8988T (cell line): Measurements from ENCODE around the gene MEN1.

Source experiments
- DNase-seq: peaks from one replicate; pipeline ENCODE4 v3.0.0; 2011

Gene MEN1

DNA sequence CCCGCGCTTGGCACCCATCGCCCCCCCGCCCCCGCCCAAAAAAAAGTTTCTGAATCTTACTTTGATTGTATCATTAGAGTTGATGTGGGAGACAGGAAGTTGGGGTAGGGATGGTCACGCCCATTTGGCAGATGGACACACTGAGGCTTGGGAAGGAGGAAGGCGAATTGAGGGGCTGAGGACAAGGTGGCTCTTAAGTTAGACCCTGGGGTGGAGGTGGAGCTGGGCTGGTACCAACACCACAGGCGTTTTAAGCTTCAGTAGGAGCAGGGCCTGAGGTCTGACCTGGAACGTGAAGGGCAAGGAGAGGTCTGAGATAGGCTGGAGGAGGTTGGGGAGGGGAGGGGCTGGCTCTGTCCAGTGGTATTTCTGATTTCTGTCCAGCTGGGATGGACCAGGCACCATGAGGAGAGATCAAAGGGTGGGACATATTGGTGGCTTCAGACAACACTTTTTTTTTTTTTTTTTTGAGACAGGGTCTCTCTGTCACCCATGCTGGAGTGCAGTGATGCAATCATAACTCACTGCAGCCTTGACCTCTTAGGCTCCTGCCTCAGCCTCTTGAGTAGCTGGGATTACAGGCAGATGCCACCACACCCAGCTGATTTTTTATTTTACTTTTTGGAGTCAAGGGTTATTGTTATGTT lies 34.9 kb upstream of the MEN1 start:
- DNase-seq, result no peak

DNA sequence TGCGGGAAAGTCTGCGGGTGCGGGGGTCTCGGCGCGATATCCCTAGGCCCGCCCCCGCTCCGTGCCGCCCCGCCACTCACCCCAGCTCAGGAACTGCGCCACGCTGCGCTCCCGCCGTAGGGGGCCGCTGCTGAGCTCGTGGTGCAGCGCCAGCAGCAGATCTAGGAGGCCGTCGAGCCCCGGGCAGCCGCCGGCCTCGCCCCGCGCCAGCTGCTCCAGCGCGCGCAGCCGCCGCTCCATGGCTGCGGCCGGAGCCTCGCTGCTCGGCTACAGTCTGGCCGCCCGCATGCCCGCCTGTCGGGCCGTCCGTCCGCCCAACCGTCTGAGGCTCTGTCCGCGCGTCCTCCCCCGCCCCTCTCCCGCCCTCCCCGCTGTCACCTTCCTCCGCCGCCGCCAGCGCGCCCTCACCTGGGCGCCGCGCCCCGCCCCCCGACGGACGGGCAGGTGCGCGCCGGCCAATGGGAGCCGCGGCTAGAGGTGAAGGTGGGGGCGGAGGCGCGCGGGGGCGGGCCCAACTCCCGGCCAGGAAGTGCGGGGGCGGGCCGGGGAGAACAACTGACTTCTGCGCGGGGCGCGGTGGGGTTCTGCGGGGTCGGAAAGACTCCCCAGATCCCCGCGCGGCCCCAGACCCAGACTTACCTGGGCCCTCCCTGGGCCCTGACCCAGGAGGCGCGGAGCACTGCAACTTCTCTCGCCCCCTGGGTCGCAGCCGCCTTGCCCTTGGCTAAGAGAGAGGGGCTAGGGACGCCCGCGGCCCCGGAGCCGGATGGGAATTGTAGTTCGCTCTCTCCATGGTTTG lies 34.2 kb upstream of the MEN1 start, which contains the start of gene CDC42BPG:
CDC42BPG (minus strand) TSS at position 324 of the 799 bp plus-strand sequence; CDS start at position 240, 84 bp downstream.
- peak; percentile 98 for DNase-seq

DNA sequence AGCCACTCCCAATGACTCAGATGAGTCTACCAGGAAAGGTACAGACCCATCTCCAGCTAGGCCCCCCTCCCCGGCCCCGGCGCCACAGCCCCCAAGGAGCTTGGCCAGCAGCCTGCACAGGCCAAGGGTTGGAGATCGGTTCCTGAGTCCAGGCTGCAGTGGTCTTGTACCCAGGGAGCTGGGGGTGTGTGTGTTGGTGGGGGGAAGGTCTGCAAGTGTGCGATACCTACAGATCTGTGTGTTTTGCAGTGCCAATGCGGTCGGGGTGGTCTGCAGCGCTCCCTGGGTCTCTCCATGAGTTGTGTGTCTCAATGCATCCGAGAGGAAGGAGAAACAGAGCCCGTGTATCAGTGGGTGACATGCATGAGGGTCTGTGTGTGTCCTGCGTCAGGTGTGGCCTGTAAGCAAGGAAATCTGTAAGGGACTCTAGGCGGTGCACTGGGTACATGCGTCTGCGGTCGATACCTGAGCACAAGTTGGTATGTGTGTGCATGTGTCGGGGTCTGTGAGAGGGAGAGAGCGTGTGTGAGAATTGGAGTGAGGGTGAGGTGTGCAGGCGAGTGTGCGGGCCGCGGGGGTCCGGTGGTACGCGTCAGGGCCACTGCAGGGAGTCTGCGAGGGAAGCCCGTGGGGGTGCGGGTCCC lies 33.5 kb upstream of the MEN1 start:
- DNase-seq, result no peak

DNA sequence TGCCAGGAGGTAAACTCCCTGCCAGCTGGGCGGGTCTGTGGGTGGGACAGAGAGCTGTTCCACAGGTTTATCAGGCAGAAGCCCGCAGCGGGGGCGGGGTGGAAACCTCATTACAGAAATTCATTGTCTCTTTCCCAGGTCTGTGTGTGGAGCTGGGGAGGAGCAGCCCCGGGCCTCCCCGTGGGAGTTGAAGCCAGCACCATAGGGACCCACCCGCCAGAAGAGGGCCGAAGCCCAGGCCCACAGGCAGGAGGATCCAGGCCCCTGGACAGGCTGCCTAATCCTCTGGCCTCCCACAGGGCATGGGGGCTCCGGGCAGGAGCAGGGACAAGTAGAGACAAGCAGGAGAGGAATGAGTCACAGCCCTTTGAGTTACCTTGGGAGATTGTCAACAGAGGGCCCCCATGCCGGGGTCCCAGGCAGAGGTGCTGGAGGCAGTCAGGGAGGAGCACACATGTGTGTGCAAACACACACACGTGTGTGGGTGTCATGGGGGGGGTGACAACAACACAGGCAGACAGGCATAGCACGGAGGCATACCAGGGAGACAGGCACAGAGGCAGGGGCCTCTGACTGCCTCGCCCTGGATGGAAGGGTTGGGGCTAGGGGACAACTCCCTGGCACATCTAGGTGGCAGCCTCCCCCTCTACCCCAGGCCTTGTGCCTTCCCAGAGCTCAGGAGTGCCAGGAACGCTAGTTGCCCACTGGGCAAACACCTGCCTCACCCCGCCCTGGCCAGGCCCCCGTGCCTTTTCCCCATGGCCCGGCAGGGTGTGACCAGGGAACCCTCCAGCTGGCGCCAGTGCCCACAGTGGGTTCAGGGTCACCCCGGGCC lies 32.7 kb upstream of the MEN1 start:
- DNase-seq, result peak; percentile 98

DNA sequence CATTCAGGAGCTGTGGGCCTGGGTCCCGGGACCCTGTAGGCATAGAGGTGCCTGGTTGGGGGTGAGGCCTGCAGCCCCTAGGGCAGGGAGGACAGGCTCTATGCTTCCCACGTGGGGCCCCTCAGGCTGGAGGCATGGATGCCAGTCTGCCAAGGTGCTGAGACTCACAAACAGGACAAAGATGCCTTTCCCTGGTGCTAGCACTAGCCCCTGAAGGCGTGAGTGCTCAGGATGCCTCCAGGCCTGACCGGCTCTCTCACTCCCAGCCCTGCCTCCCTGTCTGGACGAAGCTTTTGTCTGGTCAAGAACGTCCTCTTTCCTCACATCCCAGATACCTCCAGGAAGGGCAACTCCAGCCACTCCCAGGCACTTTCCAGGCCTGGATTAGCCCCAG lies 32.0 kb upstream of the MEN1 start:
- no peak for DNase-seq

DNA sequence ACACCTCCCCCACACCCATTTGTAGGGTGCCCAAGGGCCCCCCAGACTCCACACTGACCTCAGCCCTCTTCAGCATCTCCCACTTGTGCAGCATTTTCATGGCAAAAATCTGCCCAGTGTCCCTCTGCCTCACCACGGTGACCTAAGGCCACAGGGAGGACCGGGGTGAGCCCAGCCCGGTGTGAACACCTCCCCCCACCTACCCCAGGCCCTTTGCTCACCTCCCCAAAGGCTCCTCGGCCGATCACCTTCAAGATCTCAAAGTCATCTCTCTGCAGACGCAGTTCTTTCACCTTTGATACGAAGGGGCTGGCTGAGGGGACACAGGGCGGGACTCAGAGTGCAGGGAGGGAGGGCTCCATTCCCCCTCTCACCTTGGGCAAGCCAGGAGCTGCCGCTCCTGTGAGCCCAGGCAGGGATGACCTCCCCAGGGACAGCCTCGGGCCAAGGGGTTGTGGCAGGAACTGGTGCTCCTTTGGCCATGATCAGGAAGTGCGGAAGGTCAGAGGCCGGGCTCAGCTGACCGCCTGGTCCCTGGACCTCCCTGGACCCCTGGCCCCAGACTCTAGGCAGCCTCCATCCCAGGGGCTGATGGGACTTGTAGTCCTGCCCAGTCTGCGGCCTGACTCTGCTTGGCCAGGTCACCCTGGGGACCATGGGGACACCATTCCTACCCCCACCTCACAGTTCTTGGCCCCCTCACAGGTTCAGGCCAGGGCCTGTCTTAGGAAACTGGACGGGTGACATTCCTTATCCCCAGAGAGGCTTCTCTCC lies 31.4 kb upstream of the MEN1 start:
- no peak for DNase-seq

DNA sequence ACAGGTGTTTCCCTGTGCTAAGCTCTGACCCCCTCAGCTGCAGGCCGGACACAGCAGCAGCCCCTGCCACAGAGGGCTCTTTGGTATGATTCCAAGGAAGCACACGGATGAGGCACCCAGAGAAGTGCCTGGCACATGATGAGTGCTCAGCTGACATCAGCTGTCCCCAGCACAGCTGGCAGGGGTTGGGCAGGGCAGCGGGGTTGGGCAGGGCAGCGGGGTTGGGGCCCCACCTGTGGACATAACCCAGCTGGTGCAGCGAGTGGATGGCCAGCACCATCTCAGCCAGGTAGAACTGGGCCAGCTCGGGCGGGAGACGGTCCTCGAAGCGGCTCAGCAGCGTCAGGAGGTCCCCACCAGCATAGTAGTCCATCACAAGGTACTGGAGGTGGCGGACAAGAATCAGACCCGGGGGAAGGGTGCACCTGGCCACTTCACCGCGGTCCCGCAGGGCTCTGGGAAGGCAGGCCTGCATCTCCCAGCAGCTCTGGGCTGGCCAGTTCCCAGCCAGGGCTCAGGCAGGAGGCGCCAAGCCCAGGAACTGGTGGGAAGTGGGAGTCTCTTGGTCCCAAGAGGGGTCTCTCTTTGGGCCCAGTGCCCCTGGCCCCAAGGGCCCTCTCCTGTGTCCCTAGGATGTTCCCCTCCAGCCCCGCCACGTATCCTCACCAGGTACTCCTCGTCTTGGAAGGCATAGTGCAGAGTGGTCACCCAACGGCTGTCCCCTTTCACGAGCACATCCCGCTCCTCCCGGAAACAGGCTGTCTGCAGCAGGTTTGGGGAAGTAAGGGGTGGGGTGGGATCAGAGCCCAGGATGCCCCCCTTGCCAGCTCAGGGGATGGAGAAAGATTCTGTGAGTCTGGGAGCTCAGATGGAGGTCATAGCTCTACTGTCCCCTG lies 29.8 kb upstream of the MEN1 start:
- no peak for DNase-seq

DNA sequence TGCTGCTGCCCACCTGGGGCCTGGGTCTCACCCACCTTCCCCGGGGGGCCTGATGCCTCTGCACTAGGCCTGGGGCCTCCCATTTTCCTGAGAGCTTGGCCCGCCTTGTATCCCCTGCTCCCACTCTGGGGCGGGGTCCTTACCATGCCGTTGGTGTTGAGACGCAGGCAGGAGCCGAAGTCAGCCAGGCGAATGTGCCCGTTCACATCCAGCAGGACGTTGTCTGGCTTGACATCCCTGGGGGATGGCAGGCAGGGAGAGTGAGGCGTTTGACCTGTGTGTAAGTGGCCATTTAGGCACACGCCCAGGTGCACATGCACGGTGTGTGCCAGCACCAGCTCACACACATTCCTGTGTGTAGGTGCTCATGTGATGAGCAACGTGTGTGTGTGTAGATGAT lies 29.0 kb upstream of the MEN1 start:
- DNase-seq, result no peak

DNA sequence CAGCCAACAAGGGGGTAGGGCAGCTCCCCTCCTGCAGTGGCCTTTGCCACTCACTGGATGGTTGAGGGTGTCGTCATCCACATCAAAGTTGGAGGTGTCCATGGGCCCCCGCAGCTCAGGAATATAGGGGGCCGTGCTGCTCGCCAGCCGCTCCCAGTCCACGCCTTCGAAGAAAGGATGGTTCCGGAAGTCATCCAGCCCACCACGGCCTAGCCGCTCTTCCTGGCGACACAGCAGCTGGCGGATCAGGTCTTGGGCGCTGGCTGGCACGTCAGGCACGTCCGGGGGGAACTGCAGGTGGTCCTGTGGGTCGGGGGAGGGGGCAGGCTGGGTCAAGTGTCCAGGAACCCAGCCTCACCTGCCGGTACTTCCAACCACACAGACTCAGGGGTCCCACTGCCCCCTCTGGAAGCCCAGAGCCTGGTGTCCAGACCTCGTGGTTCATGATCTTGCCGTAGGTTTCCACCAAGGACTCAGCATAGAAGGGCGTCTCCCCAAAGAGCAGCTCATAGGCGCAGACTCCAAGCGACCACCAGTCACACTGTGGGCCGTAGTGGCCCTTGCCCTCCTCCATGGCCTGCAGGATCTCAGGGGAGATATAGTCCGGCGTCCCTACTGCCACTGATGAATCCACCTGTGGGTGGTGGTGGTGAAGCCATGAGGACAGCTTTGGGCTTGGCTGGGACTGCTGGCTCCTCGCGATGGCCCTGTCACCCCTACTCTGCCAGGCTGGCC lies 28.4 kb upstream of the MEN1 start:
- no peak for DNase-seq

DNA sequence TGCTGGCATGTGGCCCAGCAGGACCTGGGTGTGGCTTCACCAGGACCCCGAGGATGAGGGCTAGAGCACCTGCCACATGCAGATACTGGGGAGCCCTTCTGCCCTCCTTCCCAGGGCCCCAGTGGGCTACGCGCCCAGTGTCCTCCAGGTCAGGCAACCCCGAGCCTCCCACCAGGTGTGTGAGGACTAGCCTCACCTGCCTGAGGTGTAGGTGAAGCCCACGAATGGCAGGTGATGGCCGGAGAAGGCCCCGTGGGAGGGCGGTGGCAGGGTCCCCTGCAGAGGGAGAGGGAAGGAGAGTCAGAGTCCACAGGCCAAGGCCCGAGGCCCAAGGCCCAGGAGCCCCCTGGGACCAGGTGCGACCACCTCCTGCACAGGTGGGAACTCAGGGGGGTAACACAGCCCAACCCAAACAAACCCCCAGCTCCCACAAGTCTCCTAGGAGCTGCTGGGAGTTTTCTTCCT lies 27.6 kb upstream of the MEN1 start:
- no peak for DNase-seq

DNA sequence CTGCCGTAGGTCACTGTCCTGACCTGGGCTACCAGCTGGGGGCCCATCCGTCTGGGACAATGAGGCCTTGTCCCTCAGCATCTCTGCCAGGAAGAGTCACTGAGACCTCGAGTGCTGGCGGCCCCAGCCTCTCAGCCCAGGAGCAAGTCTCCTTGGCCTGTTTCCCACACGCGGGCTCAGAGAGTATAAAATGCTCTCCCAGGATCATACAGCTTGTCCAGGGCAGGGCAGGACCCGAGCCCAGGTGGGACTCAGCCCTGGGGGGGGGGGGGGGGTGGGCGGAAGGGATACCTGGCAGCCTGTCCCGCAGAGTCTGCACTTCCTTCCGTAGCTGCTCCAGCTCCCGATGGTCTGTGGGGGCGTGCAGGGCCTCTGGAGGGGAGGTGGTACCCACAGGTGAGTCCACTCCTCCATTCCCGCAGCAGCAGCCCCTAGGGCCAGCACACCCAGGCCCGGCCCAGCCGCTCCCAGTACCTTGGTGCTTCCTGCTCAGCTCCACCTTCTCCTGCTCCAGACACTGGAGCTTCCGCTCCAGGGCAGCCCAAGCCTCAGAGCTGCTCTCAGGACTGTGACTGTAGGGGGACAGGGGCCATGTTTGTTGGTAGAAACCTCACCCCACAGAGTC lies 26.2 kb upstream of the MEN1 start:
- DNase-seq, result no peak

DNA sequence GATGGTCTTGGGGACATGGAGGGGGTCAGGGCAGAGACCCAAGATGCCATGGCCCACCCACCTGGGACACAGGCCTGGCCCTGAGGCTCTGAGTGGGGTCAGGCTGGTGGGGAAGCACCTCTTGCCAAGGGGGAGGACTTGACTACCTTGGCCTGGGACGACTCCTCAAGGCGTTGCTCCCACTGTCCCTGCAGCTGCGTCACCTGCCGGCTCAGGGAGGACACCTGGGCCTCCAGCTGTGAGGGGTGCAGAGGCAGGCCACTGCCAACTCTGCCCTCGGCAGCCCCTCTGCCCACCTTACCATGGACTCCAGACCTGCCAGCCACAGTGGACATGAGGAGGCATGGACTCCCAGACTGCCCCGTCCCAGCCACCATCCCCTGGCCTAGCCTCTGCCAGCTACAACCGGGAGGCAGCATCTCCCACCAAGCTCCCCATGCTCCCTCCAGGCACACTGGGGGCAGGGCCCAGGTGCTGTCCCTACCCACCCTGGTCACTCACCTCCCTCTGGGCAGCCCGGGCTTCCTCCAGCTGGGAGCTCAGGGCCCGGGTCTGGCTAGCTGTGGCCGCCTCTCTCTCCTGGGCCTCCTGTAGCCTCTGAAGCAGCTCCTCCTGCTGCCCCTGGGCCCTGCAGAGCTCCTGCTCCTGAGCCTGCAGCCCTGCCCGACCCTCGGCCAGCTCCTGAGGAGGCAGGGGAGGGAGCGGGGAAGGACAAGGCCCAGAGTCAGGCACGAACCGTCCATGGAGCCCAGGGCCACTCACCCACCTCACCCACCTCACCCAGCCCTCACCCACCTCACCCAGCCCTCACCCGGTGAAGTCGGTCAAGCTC lies 25.5 kb upstream of the MEN1 start:
- DNase-seq, result no peak

DNA sequence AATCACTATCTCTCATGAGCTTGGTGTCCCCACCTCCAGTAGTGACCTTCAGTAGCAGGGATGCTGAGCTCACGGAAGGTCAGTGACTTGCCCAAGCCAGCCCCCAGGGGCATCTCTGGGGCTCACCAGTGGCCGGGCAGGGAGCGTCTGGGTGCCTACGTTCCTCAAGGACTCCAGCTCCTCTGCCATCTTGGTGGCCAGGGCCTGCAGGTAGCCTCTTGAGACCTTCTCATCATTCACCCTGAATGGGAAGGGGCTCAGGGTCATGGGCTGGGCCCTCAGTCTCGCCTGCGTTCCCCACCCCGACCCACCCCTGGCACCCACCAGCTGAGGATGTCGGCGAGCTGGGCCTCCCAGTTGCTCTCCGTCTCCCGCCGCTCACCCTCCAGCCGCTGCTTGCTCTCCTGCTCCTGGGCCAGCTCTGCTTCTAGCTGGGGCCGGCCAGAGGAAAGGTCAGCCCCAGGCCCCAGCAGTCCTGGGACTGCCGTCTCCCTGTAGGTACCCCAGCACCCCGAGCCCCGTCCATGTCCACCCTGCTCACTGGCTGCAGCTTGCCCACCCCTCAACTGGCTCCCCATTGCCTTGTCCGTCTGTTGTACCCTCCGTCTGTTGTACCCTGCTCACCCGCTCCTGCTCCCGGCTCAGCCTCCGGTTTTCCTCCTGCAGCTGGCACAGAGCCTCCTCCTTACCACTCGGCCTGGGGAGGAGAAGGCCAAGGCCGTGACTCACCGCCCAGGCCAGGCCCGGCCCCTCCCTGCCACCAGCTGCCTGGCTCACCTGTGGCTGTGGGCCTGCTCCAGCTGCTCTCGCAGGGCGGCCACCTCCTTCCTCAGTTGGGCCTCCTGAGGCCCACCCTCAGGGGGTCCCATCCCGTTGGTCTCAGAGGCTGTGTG lies 24.6 kb upstream of the MEN1 start:
- peak; percentile 96 for DNase-seq

DNA sequence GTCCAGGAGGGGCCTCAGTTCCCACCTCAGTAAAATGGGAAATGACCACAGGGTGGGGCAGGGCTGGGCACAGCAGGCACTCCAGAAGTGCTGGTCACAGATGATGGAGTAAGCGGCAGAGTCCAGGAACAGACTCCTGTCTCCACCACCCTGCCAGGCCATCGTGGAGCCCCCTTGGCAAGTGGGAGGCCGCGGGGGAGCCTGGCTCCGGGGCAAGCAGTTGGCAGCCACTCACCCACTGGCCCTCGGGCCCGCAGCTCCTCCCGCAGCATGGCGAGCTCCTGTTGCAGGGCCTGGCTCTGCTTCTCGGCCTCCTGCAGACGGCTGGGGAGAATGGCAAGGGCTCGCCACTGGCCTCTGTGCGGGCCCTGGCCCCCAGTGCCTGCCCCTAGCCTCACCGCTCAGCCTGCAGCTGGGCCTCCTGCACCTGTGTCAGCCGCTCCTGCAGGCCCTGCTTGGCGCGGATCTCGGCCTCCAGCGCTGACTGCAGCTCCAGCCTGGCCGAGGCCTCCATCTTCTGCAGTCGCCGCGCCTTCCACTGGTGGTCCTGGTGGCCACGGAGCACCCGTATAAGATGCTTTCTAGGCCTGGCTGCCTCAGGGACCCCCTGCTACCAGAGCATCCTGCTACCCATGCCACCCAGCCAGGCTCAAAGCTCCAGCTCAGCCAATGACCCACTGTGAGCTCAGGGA lies 23.8 kb upstream of the MEN1 start:
- DNase-seq, result no peak

DNA sequence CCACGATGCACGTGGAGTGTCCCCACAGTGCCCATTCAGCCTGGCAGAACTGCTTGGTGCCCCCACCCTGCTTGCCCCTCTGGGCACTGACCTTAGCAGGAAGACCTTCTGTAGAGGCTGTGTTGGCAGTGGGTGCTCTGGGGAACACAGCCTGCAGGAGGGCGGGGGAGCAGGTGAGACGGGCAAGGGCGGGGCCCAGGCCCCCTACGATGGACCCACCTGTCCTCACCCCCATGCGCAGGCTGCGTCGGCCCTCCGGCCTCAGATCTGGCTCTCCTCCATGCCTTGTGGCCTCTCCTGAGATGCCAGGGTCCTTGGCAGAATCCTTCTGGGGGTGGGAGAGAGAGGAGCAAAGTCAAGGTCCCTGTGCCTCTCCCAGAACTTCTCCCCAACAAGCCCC lies 23.2 kb upstream of the MEN1 start:
- no peak for DNase-seq

DNA sequence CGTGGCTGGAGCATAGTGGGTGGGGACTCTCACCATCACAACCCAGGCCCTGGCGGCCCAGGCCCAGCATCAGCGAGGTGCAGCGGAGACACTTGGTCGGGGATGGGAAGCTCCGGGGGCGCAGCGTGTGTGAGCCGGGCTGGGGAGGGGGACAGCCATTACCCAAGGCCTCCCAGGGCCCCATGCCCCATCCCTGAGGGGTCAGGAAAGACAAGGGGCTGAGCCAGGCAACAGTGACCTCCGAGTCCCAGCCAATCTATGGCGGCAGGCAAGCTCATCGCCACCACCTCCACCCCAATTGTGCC lies 22.8 kb upstream of the MEN1 start:
- DNase-seq, result no peak

DNA sequence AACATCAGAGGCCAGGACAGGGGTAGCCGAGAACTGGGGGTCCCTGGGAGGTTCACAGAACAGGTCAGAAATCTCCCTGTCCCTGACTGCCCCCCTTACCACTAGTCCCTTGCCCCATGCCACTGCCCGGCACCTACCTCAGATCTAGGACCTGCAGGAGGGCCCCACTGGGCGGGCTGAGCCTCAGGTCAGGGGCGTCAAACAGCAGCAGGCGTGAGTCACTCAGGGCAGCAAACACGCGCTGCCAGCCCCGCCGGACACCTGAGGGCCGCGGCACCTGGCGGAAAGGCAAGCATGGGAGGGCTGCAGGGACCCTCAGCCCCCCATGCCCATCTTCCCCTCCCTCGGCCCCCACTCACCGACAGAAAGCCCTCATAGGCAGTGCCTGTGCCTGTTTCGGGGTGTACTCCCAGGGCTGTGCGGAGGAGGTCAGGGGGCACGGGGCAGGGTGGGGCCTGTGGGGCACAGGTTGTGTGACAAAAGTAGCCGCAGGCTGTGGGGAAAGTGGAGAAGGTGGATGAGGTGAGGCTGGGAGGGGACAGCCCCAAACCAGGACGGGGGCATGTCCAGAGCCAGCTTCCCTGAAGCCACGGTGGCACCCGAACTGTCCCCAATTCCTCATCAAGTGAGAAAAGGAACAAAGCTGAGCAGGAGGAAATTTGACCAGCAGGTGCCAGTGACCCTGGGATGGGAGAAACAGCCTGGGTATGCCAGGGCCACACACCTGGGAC lies 22.3 kb upstream of the MEN1 start:
- DNase-seq, result no peak
